H1 (cell line): ENCODE data around the gene MBNL2. TPM values are rescaled to one million over a fixed set of nuclear protein-coding genes. Genes with fewer than 3 reads are reported as not detected.

Source experiments
- CHD7 ChIP-seq: fragments of 300-600 bp; sonication (generic); IDR thresholded peaks from 2 replicates; pipeline ENCODE4 v1.7.1; 2012; ENCODE audit warnings: low read length, moderate library complexity, mild to moderate bottlenecking, inconsistent platforms; ENCODE audit not compliant: insufficient replicate concordance
- KDM5A ChIP-seq: fragments of 200-600 bp; IDR thresholded peaks from 2 replicates; pipeline ENCODE4 v1.7.1; 2012; ENCODE audit warnings: mild to moderate bottlenecking, low read length, inconsistent platforms, mixed read lengths
- PHF8 ChIP-seq: fragments of 200-600 bp; sonication (generic); conservative IDR thresholded peaks from 2 replicates; pipeline ENCODE4 v1.7.1; 2012; ENCODE audit warnings: low read depth, mild to moderate bottlenecking, inconsistent platforms, low read length, moderate library complexity
- SAP30 ChIP-seq: fragments of 300-600 bp; sonication (generic); IDR thresholded peaks from 2 replicates; pipeline ENCODE4 v1.7.1; 2012; ENCODE audit warnings: low read length, moderate library complexity, mild to moderate bottlenecking, inconsistent platforms; ENCODE audit not compliant: insufficient read depth, insufficient replicate concordance
- SRF ChIP-seq: IDR thresholded peaks from 2 replicates; pipeline ENCODE4 v1.6.1; 2011; ENCODE audit warnings: mild to moderate bottlenecking, low read depth, low read length, moderate library complexity
- ZNF274 ChIP-seq: IDR thresholded peaks from 2 replicates; pipeline ENCODE4 v1.7.0; 2012; ENCODE audit warnings: low read length, borderline replicate concordance; ENCODE audit errors: extremely low read depth
- polyA plus RNA-seq, 7 experiments: library from polyadenylated mRNA; depleted of rRNA in 3 of 7; stranded (reverse) in 5 of 7; unstranded in 2 of 7; fragments of >200 nt in 5 of 7; fragments of 200-250 nt in 2 of 7; gene quantifications; 1 replicate in 5 of 7; 2 replicates in 1 of 7; 4 replicates in 1 of 7; pipeline versions ENCODE4 v1.2.1 to v1.2.3, GENCODE V29; 2011 to 2013; ENCODE audit warnings: missing spikeins in 2 of 7, mixed read lengths in 2 of 7
- total RNA-seq: library from RNA; stranded (reverse); fragmentation: NEBNext Ultra II Directional; extraction: Animal tissue kit (Norgen Biotek cat#: 25700); gene quantifications from 2 replicates; pipeline ENCODE4 v1.2.1, GENCODE V29; 2021

MBNL2 gene
- total and polyA plus RNA-seq, 2 of the 8 experiments (the other 6 are each of a cell fraction or from before 2014, with no cell fraction given), result 1.0 to 2.6 TPM

- no peak for TF ChIP-seq CHD7
- no peak for TF ChIP-seq SAP30
- TF ChIP-seq KDM5A, result no peak
- no peak for TF ChIP-seq ZNF274
- TF ChIP-seq PHF8, result no peak
- no peak for TF ChIP-seq SRF
Observed at GRCh38 chr13:97342136-97342535, 120.0 kb downstream of the MBNL2 start (continued).
